ENCODE measurements around the gene PEX14.

The PEX14 gene

DNA sequence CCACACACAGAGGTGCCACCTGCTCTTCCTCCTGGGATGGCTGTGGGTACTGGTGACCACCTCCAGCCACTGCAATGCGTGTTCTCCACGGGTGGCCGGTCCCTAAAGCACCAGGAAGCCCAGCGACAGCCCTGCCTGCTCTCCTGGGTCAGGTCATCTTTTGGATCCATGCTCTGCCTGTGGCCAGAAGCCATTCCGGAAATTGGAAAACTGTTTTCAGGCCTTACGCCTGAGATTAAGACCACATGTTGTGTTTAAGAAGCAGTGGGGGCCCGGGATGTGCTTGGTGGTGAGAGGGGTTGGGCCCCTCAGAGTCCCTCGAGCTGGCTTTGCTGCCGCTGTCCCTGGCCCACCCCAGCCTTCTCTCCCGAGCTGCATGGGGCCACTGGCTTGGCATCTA is 150.8 kb downstream of the PEX14 start:
- Histone ChIP-seq H3K4me3 (ENCODE audit: low read depth, low read length) (no peak overlapping the region), H3K27ac (peak overlapping the region; percentile 42), H3K9me3 (ENCODE audit: severe bottlenecking) (no peaks in the 10 kb centered on the region), H3K27me3 (ENCODE audit: insufficient read depth, low read depth, severe bottlenecking) (no peaks in the 10 kb centered on the region), H3K36me3 (peaks cover 11% of the 10 kb centered on the region)
- no peak for DNase-seq
- TF ChIP-seq, protein P1, sequence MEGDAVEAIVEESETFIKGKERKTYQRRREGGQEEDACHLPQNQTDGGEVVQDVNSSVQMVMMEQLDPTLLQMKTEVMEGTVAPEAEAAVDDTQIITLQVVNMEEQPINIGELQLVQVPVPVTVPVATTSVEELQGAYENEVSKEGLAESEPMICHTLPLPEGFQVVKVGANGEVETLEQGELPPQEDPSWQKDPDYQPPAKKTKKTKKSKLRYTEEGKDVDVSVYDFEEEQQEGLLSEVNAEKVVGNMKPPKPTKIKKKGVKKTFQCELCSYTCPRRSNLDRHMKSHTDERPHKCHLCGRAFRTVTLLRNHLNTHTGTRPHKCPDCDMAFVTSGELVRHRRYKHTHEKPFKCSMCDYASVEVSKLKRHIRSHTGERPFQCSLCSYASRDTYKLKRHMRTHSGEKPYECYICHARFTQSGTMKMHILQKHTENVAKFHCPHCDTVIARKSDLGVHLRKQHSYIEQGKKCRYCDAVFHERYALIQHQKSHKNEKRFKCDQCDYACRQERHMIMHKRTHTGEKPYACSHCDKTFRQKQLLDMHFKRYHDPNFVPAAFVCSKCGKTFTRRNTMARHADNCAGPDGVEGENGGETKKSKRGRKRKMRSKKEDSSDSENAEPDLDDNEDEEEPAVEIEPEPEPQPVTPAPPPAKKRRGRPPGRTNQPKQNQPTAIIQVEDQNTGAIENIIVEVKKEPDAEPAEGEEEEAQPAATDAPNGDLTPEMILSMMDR (IDR thresholded peaks at IDR 0.05; ENCODE audit: low read depth, low read length): no peak

DNA sequence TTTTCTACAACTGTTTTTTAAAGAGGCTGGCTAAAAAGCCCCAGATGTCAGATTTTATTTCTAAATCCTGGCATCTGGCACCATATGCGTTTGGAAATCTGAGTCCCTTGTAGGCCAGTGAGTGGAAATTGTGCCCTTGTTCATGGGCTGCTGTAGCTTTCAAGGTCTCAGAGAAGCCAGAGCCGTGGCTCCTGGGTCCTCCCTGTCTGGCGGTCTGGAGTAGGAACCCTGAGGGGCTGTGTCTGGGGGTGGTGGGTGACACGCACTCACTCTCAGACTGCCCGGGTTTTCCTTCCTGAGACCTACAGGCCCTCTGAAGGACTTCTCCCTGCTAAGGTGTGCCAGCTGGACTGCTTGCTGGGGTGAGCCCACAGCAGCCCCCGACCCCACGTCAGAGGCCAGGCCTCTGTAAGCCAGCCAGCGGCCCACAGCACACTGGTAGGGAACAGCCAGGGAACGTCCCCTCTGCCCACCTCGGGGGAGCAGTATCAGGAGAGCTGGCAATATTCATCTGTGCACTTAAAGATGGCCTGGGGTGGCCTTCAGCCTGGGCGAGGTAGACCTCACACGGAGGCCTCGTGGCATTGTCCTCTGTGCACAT is 151.5 kb downstream of the PEX14 start:
- DNase-seq: no peak
- H3K9me3 ChIP-seq (ENCODE audit: severe bottlenecking): no peaks in the 10 kb centered on the region
- H3K36me3 ChIP-seq: peaks cover 11% of the 10 kb centered on the region
- H3K4me3 ChIP-seq (ENCODE audit: low read depth, low read length): no peak overlapping the region
- H3K27me3 ChIP-seq (ENCODE audit: insufficient read depth, low read depth, severe bottlenecking): no peaks in the 10 kb centered on the region
- TF ChIP-seq, protein P1 (IDR thresholded peaks at IDR 0.05; ENCODE audit: low read depth, low read length): no peak
- H3K27ac ChIP-seq: peak overlapping the region; percentile 42

DNA sequence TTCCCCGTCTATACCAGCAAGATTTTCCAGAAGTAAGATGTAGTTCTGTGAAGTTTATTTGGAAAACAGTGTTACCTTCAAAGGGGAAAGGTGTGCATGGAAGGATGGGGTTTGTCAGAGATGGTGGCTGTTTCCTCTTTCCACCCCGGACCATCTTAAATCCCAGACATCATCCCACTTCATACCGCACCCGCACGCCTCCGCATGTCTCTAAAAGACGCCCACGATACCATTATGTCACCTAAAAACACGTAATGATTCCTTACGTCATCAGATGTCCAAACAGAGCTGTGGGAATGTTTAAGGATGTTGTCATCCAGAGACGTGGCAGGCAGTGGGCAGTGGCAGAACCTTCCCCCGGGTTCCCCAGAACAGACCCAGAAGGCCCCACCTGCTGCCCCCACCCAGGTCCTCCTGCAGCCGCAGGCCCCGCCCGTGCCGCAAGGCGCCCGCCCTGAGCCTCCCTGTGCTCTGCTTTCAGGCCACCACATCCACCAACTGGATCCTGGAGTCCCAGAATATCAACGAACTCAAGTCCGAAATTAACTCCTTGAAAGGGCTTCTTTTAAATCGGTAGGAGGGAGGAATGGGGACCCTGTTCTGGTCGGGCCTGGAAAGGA is 152.2 kb downstream of the PEX14 start:
- H3K9me3 ChIP-seq (ENCODE audit: severe bottlenecking): no peaks in the 10 kb centered on the region
- H3K27me3 ChIP-seq (ENCODE audit: insufficient read depth, low read depth, severe bottlenecking): no peaks in the 10 kb centered on the region
- TF ChIP-seq, protein P1 (IDR thresholded peaks at IDR 0.05; ENCODE audit: low read depth, low read length): no peak
- H3K4me3 ChIP-seq (ENCODE audit: low read depth, low read length): no peak overlapping the region
- H3K27ac ChIP-seq: no peak overlapping the region
- peaks cover 11% of the 10 kb centered on the region for H3K36me3 ChIP-seq
- DNase-seq: no peak

DNA sequence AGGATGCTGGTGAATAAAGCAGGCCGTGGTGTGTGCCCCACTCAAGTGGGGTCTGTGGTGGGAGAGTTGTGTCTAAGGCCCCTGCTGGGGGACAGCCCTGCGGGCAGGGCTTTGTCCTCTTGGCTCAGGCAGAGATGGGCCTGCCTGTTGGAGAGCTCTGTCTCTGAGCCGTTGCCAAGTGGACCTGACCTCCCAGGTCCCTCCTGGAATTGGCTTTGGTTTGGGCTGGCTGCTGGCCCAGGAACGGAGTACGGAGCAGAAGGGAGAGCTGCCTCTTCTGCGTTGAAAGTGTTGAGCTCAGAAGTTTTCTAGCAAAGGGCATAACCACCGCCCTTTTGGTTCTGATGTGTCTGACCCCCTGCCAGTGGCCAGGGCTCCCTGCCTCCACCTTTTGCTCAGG is 153.9 kb downstream of the PEX14 start:
- peaks cover 11% of the 10 kb centered on the region for H3K36me3 ChIP-seq
- DNase-seq: no peak

DNA sequence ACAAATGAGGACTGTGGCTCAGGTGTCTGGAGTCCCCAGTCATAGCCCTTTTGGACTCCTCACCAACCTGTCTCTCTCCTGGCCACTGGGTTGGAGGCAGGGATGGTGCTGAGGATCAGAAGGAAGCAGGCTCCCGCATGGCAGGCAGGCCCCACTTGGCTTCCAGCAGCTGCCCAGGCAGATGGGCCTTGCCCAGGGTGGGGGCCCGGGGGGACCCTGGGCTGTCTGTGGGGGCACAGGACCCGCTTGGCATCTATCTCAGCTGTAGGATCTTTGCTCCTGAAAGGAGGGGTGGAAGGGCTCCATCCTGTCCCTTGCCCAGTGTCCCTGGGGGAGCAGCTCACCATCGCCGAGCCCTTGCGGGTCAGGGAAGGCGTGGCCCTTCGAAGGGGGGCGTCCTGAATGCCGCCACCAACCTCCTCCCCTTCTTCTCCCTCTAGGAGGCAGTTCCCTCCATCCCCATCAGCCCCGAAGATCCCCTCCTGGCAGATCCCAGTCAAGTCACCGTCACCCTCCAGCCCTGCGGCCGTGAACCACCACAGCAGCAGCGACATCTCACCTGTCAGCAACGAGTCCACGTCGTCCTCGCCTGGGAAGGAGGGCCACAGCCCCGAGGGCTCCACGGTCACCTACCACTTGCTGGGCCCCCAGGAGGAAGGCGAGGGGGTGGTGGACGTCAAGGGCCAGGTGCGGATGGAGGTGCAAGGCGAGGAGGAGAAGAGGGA is 154.5 kb downstream of the PEX14 start:
- no peak overlapping the region for H3K27ac ChIP-seq
- H3K9me3 ChIP-seq (ENCODE audit: severe bottlenecking): no peaks in the 10 kb centered on the region
- no peaks in the 10 kb centered on the region for H3K27me3 ChIP-seq (ENCODE audit: insufficient read depth, low read depth, severe bottlenecking)
- DNase-seq: no peak
- H3K36me3 ChIP-seq: peaks cover 9% of the 10 kb centered on the region
- TF ChIP-seq, protein P1 (IDR thresholded peaks at IDR 0.05; ENCODE audit: low read depth, low read length): no peak
- no peak overlapping the region for H3K4me3 ChIP-seq (ENCODE audit: low read depth, low read length)

More for the DNA sequence above, 153.9 kb downstream of the PEX14 start:
- no peaks in the 10 kb centered on the region for H3K27me3 ChIP-seq (ENCODE audit: insufficient read depth, low read depth, severe bottlenecking)
- TF ChIP-seq, protein P1 (IDR thresholded peaks at IDR 0.05; ENCODE audit: low read depth, low read length): no peak
- H3K9me3 ChIP-seq (ENCODE audit: severe bottlenecking): no peaks in the 10 kb centered on the region
- no peak overlapping the region for H3K27ac ChIP-seq
- no peak overlapping the region for H3K4me3 ChIP-seq (ENCODE audit: low read depth, low read length)
